ENCODE data around the gene MYL6.

GRCh38 chr12:56143870-56144269 is 14.3 kb upstream of the MYL6 start:
- TF ChIP-seq CTCF (IDR thresholded peaks at IDR 0.05; ENCODE audit: extremely low read depth in 1 of 2, insufficient read depth in 1 of 2, low read depth in 1 of 2, low read length in 2 of 2) (no peak), GATA2 (IDR thresholded peaks at IDR 0.05; ENCODE audit: insufficient read depth, insufficient read length, low read depth, low read length) (no peak), EZH2 (IDR thresholded peaks at IDR 0.05; ENCODE audit: borderline replicate concordance, low read depth, low read length, severe bottlenecking) (no peak), POLR2AphosphoS5 (IDR thresholded peaks at IDR 0.05; ENCODE audit: insufficient read depth, low read depth, low read length) (no peak), JUN (IDR thresholded peaks at IDR 0.05; ENCODE audit: borderline replicate concordance, insufficient read depth, insufficient read length, low read depth) (no peak), MAX (IDR thresholded peaks at IDR 0.05; ENCODE audit: insufficient read depth, insufficient read length) (no peak), FOS (IDR thresholded peaks at IDR 0.05; ENCODE audit: borderline replicate concordance, insufficient read depth, low read length) (no peak)
